ENCODE results near the gene WNT10A.

- no peak for TF ChIP-seq POLR2A (IDR thresholded peaks at IDR 0.05)
- TF ChIP-seq CTCF (IDR thresholded peaks at IDR 0.05), result no peak
Observed at GRCh38 chr2:218927422-218927821, 46.8 kb downstream of the WNT10A start.
